ENCODE data around the gene PPEF1.
"Not testable (repeated sequence)": the region's sequence is repeated elsewhere in the genome, so short reads cannot be mapped to it uniquely, and the experiment has no call there.

PPEF1 gene

DNA sequence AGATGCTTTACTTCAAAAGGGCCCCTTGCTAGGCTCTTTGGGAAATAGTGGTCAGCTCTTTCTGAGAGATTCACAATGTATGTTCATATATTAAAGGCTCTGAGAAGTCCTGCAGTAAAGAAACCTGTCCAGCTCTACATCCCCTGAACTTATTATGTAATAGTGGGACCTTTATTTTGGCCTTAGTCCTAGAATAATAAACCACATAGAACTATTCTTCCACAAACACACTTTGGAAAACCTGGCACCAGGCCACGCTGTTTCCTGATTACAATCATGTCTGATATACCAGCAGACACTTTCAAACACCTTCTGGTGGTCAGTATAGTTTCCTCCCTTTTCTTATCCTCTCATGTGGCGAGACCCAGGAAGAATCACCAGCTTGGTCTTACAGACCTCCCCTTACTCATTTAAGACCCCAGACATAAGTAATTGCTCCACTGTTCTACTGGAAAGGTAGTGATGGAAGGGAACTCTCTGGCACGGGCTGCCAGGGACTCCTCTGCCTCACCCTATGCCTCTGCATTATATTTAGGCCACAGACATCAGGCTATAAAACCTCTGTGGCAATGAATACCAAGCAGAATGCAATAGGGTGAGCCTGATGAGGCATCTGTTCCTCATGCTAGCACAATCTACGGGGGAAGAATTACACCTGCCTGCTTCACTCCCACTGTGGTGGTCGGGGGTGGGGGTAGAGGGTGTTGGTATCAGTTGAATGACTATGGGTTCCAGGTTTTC lies 5.7 kb upstream of the PPEF1 start:
- in situ Hi-C loops (cut with MboI; ENCODE audit: low pct_unique_long_range_greater_than_20kb, low sequenced_read_pairs): no loop called here
- DNase-seq: no peak

- in situ Hi-C loops (cut with MboI; ENCODE audit: low pct_unique_long_range_greater_than_20kb, low sequenced_read_pairs): no loop called here
- no peak for DNase-seq
Measured at GRCh38 chrX:18702362-18703195, 4.9 kb upstream of the PPEF1 start.

DNA sequence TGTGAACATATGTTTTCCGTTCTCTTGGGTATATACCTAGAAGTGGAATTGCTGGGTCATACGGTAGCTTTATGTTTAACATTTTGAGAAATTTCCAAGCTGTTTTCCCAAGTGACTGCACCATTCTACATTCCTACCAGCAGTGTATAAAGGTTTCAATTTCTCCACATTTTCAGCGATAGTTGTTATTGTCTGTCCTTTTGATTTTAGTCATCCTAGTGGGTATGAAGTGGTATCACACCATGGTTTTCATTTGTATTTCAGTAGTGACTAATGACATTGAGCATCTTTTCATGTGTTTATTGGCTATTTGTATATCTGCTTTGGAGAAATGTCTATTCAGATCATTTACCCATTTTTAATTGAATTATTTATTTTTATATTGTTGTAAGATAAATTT lies 2.4 kb downstream of the PPEF1 start:
- in situ Hi-C loops (cut with MboI; ENCODE audit: low pct_unique_long_range_greater_than_20kb, low sequenced_read_pairs): no loop called here
- no peak for DNase-seq

- in situ Hi-C loops (cut with MboI; ENCODE audit: low pct_unique_long_range_greater_than_20kb, low sequenced_read_pairs): no loop called here
Measured at GRCh38 chrX:18714910-18715309, 7.5 kb downstream of the PPEF1 start.

GRCh38 chrX:18719852-18720251 lies 12.4 kb downstream of the PPEF1 start:
- in situ Hi-C loops (cut with MboI; ENCODE audit: low pct_unique_long_range_greater_than_20kb, low sequenced_read_pairs): no loop called here
- no peak for DNase-seq

More at GRCh38 chrX:18714910-18715309, 7.5 kb downstream of the PPEF1 start:
- no peak for DNase-seq

DNA sequence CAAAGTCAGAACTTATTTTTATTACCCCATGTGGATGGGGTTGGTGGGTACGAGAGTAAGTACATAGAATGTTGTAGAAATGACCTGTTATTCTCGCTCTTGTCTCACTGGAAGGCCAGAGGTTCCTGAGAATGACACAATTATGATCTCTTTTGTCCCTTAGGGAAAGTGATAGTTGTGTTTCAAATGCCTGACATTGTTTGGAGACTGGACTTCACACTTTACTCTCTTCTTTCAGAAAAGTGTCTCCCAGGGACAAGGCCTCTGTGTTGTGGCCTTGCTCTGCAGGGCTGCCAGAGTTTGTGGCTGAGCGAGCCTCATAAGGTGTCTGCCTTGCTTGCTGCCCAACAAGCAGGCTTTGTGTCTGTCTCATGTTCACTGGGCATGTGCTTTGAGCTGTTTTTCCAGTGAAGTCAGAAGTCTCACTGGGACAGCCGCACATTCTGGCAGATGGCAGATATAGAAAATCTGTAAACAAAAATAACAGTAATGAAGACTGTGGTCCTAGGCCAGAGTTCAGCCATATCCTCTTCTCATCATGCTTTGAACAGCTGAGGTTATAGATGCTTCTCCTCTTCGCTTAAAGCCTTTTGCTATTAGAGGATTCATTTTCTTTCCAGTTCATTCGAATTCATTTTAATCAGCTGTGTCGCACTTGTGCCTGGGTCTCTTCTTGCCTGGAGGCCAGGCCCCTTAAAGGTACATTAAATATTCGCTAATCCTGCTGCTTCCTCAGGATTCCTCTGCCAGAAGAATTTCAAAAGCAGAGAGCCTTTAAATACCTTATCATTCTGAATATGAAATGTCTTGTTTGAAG lies 14.4 kb downstream of the PPEF1 start:
- DNase-seq: no peak
- in situ Hi-C loops (cut with MboI; ENCODE audit: low pct_unique_long_range_greater_than_20kb, low sequenced_read_pairs): no loop called here

GRCh38 chrX:18722500-18723071 lies 15.1 kb downstream of the PPEF1 start:
- in situ Hi-C loops (cut with MboI; ENCODE audit: low pct_unique_long_range_greater_than_20kb, low sequenced_read_pairs): no loop called here
- DNase-seq: no peak

DNA sequence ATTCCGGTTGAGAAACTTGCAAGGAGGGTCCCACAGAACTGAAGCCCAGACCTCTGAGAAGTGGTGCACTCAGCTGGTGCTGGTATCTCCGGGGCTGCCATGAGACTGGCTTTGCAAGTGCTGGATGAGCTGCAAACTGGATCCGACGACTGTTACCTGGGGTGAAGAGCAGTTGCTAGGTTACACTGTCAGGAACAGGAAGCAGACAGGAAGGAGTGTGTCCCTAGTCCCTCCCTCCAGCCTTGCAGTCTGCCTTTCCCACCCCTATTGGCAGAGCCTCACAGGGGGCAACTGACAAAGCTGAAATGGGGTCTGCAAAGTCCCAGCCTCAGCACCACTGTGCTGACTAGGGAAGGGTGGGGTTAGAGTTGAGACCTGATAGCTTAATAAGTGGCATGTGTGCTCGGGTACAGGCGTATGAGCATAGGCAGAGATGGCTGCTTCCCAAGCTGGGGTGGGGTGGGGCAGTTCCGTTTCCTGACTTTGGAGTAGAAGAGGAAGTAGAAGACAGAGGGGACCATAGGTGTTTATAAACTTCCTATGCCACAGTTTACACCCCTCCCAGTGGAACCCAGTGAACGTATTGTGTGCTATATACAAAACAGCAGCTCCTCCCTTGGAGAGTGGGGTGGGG lies 18.0 kb downstream of the PPEF1 start:
- in situ Hi-C loops (cut with MboI; ENCODE audit: low pct_unique_long_range_greater_than_20kb, low sequenced_read_pairs): no loop called here
- DNase-seq: peak; percentile 25

DNA sequence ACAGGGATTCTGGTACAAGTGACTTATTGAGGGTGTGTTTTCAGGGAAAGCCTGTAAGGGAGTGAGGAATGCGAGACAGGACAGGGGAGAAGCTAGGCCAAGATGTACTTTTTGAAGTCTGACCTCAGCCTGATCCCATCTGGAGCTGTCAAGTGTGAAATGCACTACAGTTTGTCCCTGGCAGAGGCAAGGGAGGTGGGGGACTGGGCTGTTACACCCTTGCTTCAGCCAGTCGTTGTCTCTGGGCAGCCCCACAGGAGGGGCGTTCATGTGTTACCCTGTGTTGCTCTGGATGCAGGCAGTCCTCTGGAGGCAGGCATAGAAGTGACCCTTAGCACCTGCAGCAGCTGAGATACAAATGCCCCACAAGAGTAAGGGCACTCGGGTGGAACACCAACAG lies 25.8 kb downstream of the PPEF1 start:
- in situ Hi-C loops (cut with MboI; ENCODE audit: low pct_unique_long_range_greater_than_20kb, low sequenced_read_pairs): no loop called here
- no peak for DNase-seq

DNA sequence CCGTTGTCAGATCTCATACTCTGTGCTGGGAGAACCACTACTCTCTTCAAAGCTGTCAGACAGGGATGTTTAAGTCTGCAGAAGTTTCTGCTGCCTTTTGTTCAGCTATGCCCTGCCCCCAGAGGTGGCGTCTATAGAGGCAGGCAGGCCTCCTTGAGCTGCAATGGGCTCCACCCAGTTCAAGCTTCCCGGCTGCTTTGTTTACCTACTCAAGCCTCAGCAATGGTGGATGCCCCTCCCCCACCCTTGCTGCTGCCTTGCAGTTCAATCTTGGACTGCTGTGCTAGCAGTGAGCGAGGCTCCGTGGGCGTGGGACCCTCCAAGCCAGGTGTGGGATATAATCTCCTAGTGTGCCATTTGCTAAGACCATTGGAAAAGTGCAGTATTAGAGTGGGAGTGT lies 32.2 kb downstream of the PPEF1 start:
- in situ Hi-C loops (cut with MboI; ENCODE audit: low pct_unique_long_range_greater_than_20kb, low sequenced_read_pairs); DNase-seq: not testable (repeated sequence)

GRCh38 chrX:18748499-18748898 lies 41.1 kb downstream of the PPEF1 start:
- DNase-seq: no peak
- in situ Hi-C loops (cut with MboI; ENCODE audit: low pct_unique_long_range_greater_than_20kb, low sequenced_read_pairs): no loop called here

DNA sequence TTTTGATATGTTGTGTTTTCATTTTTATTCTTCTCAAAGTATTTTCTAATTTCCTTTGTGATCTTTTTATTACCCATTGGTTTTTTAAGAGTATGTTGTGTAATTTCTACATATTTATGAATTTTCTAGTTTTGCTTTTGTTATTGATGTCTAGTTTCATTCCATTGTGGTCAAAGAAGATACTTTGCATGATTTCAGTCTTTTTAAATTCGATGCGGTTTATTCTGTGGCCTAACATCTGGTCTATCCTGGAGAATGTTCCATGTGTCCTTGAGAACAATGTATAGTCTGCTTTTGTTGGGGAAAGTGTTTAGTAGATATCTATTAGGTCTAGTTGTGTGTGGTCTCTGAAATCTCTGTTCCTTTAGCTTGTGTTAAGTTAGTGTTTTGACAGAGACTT lies 46.2 kb downstream of the PPEF1 start:
- in situ Hi-C loops (cut with MboI; ENCODE audit: low pct_unique_long_range_greater_than_20kb, low sequenced_read_pairs): no loop called here
- no peak for DNase-seq

- peak; percentile 9 for DNase-seq
- in situ Hi-C loops (cut with MboI; ENCODE audit: low pct_unique_long_range_greater_than_20kb, low sequenced_read_pairs): no loop called here
Measured at GRCh38 chrX:18755651-18756050, 48.2 kb downstream of the PPEF1 start.

GRCh38 chrX:18757956-18758932 lies 50.8 kb downstream of the PPEF1 start:
- DNase-seq: no peak

DNA sequence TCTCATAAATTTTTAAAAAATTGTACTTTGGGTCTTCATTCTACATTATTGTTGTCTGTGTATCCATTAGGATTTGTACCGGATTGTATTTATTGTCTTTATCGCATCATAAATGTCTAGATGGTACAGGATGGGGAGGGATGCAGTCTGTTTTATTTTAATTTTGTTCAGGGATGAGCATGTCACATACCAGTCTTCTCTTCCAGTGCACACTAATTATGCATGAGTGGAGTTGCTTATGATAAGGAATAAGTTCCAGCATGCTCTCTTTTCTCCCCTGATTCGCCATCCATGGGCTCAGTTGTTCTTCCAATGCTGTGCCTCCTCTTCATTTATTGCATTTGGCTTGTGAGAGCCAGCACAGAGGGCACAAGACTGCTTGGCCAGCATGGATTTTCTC lies 54.3 kb downstream of the PPEF1 start:
- in situ Hi-C loops (cut with MboI; ENCODE audit: low pct_unique_long_range_greater_than_20kb, low sequenced_read_pairs): no loop called here
- DNase-seq: no peak

More at GRCh38 chrX:18757956-18758932, 50.8 kb downstream of the PPEF1 start:
- in situ Hi-C loops (cut with MboI; ENCODE audit: low pct_unique_long_range_greater_than_20kb, low sequenced_read_pairs): no loop called here

- DNase-seq: not testable (repeated sequence)
Measured at GRCh38 chrX:18763106-18763505, 55.7 kb downstream of the PPEF1 start.

GRCh38 chrX:18769364-18769763 lies 61.9 kb downstream of the PPEF1 start:
- in situ Hi-C loops (cut with MboI; ENCODE audit: low pct_unique_long_range_greater_than_20kb, low sequenced_read_pairs): no loop called here

More at GRCh38 chrX:18763106-18763505, 55.7 kb downstream of the PPEF1 start:
- in situ Hi-C loops (cut with MboI; ENCODE audit: low pct_unique_long_range_greater_than_20kb, low sequenced_read_pairs): not testable (repeated sequence)

More at GRCh38 chrX:18769364-18769763, 61.9 kb downstream of the PPEF1 start:
- DNase-seq: no peak
